Measurements from ENCODE around the gene CKAP2. TPM values are rescaled to one million over a fixed set of nuclear protein-coding genes. Genes with fewer than 3 reads are reported as not detected.
"Not testable (repeated sequence)": the region's sequence is repeated elsewhere in the genome, so short reads cannot be mapped to it uniquely, and the experiment has no call there.

CKAP2 gene
- total RNA-seq, 2 experiments from 2014 or later, result 59.2 to 61.7 TPM

DNA sequence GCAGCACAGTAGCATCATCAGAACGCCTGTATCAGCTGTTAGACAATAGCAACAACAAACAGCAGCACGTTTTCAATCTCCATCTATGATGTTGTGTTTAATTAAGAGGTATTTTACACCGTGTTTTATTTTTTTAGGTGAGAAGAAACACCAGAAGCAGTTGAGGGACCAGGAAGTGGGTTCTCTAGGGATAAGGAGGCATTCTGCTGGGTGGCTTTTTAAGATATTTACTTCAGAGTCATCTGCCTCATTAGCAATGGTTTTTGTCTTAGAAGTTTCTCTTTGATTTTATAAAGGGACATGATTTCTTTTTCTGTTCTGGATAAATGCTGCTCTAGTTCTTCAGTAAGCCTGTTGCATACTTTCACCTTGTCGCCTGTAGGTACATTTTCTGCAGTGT lies 8.2 kb downstream of the CKAP2 start:
- H3K9me3 Mint-ChIP-seq, result no peaks in the 10 kb centered on the region
- POLR2A ChIA-PET, result no interaction called here
- H3K27ac Mint-ChIP-seq, result peak overlapping the region; percentile 49
- no peak for ATAC-seq (ENCODE audit: low read depth)
- H3K27me3 Mint-ChIP-seq, result no peaks in the 10 kb centered on the region
- peaks cover 33% of the 10 kb centered on the region for H3K4me1 Mint-ChIP-seq
- peaks cover 50% of the 10 kb centered on the region for H3K36me3 Mint-ChIP-seq
- peak overlapping the region; percentile 45 for H3K4me3 Mint-ChIP-seq
- DNase-seq, result no peak

DNA sequence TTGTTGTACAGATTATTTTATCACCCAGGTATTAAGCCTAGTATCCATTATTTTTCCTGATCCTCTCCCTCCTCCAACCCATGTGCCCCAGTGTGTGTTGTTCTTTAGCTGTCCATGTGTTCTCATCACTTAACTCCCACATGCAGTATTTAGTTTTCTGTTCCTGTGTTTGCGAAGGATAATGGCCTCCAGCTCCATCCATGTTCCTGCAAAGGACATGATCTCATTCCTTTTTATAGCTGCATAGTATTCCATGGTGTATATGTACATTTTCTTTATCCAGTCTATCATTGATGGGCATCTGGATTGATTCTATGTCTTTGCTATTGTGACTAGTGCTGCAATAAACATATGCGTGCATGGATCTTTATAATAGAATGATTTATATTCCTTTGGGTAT lies 13.2 kb downstream of the CKAP2 start:
- H3K36me3 Mint-ChIP-seq, result peaks cover 47% of the 10 kb centered on the region
- H3K4me3 Mint-ChIP-seq; POLR2A ChIA-PET; H3K9me3 Mint-ChIP-seq; H3K4me1 Mint-ChIP-seq; ATAC-seq (ENCODE audit: low read depth); H3K27me3 Mint-ChIP-seq; DNase-seq: not testable (repeated sequence)
- H3K27ac Mint-ChIP-seq, result peak overlapping the region; percentile 46

DNA sequence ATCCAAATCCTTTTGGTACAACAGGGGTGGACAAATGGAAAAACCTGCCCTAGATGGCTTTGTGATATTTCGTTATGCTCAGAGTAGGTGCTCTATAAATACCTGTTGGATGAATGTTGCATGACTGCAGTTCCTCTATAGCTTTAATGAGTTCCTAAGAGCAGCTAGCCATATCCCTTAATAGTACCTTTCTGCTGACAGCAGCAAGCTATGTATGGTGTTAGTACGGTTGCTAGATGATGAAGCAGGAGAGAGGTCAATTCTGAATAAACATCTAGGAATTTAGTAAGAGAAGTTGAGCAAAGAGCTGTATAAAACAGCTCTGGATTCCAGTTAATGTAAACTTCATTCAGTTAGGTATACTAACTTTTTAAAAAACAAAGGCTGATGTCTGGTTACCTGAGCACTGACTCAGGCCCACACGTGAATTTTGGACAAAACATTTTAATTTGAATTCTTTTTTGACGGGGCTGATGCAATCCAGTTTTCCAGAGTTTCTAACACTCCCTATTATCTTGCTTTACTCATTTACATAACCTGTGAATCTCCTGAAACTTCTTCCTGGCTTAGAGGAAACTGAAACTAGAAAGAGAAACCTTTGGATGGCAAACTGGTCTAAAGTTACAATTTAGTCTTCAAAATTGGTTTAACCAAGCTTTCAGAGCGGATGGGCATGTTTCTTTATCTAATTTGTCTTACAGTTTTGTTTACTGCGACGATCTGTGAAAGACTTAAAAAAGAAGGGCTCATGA lies 25.6 kb downstream of the CKAP2 start:
- DNase-seq; ATAC-seq (ENCODE audit: low read depth); POLR2A ChIA-PET; H3K27ac Mint-ChIP-seq; H3K4me3 Mint-ChIP-seq; H3K27me3 Mint-ChIP-seq; H3K4me1 Mint-ChIP-seq; H3K9me3 Mint-ChIP-seq: not testable (repeated sequence)
- H3K36me3 Mint-ChIP-seq, result peaks cover 23% of the 10 kb centered on the region

DNA sequence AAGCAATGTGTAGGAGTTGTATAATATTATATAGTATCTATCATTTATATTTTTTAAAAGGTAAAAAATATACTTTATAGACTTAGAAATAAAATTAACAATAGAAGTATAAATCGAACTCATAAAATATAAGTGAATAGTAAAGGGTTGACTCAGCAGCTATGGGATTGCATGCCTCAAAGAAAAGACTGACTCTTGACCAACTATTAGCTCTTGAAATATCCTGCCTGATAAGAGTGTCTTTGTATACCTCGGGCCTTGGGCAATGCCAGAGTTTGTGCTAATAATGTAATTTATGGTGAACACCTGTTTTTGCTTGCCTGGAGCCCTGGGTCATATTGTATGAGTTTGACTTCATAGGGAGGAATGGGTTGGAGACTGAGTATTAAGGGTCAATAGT lies 31.8 kb downstream of the CKAP2 start:
- ATAC-seq (ENCODE audit: low read depth), result not testable (repeated sequence)
- POLR2A ChIA-PET, result interaction anchor here (0.6 kb wide), 1 partner anchor 555 kb away, joined by 3 read pairs; no protein-coding TSS in a partner anchor

DNA sequence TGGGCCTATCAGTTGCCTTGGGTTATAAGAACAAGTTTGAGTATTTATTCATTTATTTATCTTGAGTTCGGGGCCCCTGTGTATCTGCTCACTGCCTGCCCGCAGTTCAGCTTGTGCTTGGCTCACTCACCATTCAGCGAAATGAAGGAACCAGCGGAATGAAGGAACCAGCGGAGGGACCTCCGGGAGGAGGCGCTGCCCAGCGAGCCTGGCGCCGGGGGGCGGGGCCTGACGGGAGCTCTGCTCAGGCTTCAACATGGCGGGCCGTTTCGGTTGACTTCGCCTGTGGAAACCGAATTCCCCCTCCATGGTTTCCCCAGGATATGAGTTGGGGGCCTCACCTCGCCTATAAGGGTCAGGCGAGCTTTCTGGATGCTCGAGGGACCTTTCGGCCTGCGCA lies 33.5 kb downstream of the CKAP2 start:
- H3K9me3 Mint-ChIP-seq; H3K36me3 Mint-ChIP-seq; POLR2A ChIA-PET; H3K4me3 Mint-ChIP-seq; H3K27me3 Mint-ChIP-seq; H3K27ac Mint-ChIP-seq; H3K4me1 Mint-ChIP-seq; DNase-seq; ATAC-seq (ENCODE audit: low read depth): not testable (repeated sequence)

More for the DNA sequence above, 31.8 kb downstream of the CKAP2 start:
- not testable (repeated sequence) for DNase-seq, H3K27ac Mint-ChIP-seq, H3K36me3 Mint-ChIP-seq, H3K4me1 Mint-ChIP-seq, H3K27me3 Mint-ChIP-seq, H3K4me3 Mint-ChIP-seq, H3K9me3 Mint-ChIP-seq

DNA sequence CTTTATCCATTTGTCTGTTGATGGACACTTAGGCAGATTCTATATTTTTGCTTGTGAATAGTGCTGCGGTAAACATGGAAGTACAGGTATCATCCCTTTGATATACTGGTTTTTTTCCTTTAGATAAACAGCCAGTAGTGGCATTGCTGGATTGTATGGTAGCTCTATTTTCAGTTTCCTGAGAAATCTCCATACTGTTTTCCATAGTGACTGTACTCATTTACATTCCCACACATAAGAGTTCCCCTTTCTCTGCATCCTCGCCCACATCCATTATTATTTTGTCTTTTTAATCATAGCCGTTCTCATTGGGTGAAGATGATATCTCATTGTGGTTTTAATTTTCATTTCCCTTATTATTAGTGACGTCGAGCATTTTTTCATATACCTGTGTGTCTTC lies 35.7 kb downstream of the CKAP2 start:
- H3K9me3 Mint-ChIP-seq; H3K36me3 Mint-ChIP-seq; H3K4me1 Mint-ChIP-seq; DNase-seq; H3K4me3 Mint-ChIP-seq; ATAC-seq (ENCODE audit: low read depth); POLR2A ChIA-PET; H3K27ac Mint-ChIP-seq; H3K27me3 Mint-ChIP-seq: not testable (repeated sequence)

DNA sequence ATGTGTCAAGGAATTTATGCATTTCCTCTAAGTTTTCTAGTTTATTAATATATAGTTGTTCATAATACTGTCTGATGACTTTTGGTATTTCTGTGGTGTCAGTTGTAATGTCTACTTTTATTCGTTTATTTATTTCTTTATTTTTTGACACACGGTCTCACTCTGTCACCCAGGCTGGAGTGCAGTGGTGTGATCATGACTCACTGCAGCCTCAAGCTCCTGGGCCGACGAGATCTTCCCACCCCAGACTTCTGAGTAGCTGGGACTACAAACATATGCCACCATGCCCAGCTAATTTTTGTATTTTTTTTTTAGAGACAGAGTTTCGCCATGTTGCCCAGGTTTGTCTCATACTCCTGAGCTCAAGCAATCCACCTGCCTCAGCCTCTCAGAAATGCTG lies 39.0 kb downstream of the CKAP2 start:
- H3K36me3 Mint-ChIP-seq; H3K9me3 Mint-ChIP-seq; ATAC-seq (ENCODE audit: low read depth); DNase-seq; H3K27me3 Mint-ChIP-seq; POLR2A ChIA-PET; H3K4me1 Mint-ChIP-seq; H3K27ac Mint-ChIP-seq; H3K4me3 Mint-ChIP-seq: not testable (repeated sequence)

DNA sequence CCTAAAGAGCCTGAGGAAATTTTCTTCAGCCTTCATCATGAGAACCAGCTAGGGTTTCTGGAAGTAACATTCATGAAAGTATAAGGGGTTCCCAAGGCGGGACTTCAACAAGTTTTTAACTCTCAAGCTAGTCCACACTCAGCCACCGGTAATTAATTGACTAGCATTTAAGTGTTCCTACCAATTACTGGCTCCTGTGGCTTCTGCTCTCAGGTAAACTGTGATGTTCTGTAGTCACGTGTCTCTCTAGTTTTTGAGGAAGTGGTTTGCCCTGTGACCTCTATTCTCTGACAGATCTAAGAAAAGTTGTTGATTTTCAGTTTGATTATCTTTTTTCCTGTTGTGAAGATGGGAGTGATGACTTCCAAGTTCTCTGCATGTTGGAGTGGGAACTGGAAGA lies 42.7 kb downstream of the CKAP2 start:
- not testable (repeated sequence) for H3K27me3 Mint-ChIP-seq, H3K27ac Mint-ChIP-seq

DNA sequence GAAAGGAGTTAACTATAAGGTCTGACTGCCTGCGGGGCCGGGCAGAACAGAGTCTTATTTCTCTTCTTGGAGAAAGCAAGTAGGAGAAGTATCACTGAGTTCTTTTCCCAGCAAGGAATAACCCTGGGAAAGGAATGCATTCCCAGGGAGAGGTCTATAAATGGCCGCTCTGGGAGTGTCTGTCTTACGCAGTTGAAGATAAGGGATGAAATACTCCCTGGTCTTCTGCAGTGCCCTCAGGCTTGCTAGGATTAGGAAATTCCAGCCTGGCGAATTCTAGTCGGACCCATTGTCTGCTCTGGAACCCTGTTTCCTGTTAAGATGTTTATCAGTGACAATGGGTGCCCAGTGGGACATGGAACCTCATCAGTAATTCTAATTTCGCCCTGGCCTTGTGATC lies 47.0 kb downstream of the CKAP2 start:
- not testable (repeated sequence) for H3K4me3 Mint-ChIP-seq, H3K27me3 Mint-ChIP-seq

More for the DNA sequence above, 42.7 kb downstream of the CKAP2 start:
- H3K36me3 Mint-ChIP-seq, H3K9me3 Mint-ChIP-seq, DNase-seq, POLR2A ChIA-PET, H3K4me1 Mint-ChIP-seq, H3K4me3 Mint-ChIP-seq: not testable (repeated sequence)
- peak; percentile 66 for ATAC-seq (ENCODE audit: low read depth)

DNA sequence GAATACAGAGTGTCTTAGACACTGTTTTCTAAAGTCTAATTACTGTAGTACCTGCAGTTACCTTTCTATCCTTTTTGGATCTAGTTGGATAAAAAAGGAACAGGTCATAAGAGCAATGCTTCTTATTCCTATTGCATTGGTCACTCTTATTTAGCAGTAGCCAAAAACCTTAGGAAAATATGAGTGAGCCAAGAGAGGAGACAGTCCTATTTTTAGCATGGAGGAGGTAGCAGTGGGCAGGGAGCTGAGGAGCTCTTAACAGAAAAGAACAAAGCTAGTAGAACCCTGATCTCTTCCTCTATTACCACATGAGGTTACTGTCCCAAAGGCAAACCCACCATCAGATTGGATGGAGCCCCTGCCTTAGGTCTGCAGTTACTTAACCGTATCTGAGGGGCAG lies 50.6 kb downstream of the CKAP2 start:
- ATAC-seq (ENCODE audit: low read depth); H3K4me3 Mint-ChIP-seq; H3K36me3 Mint-ChIP-seq; H3K9me3 Mint-ChIP-seq; DNase-seq; H3K4me1 Mint-ChIP-seq; H3K27ac Mint-ChIP-seq; POLR2A ChIA-PET; H3K27me3 Mint-ChIP-seq: not testable (repeated sequence)

More for the DNA sequence above, 47.0 kb downstream of the CKAP2 start:
- H3K36me3 Mint-ChIP-seq; H3K4me1 Mint-ChIP-seq; DNase-seq; POLR2A ChIA-PET; ATAC-seq (ENCODE audit: low read depth); H3K27ac Mint-ChIP-seq; H3K9me3 Mint-ChIP-seq: not testable (repeated sequence)

DNA sequence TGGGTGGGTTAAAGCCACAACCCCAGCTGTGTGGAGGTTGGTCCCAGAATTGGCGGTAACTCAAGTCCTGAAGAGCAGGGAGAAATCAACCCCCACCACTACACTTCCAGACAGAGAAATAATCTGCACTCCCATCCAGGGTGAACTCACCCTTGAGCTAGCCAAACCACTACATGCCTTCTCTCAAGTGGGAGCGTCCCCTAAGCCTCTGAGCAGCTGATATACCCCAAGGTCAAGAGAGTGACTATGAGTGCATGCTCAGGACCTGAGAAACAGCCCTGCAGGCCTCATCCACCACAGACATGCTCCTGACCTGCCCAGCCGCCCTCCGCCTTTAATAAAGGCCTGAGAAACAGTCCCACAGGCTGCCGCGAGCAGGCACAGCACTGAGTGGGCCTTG lies 54.3 kb downstream of the CKAP2 start:
- H3K27me3 Mint-ChIP-seq; DNase-seq; H3K4me1 Mint-ChIP-seq; H3K4me3 Mint-ChIP-seq; H3K9me3 Mint-ChIP-seq; POLR2A ChIA-PET; ATAC-seq (ENCODE audit: low read depth); H3K27ac Mint-ChIP-seq; H3K36me3 Mint-ChIP-seq: not testable (repeated sequence)

DNA sequence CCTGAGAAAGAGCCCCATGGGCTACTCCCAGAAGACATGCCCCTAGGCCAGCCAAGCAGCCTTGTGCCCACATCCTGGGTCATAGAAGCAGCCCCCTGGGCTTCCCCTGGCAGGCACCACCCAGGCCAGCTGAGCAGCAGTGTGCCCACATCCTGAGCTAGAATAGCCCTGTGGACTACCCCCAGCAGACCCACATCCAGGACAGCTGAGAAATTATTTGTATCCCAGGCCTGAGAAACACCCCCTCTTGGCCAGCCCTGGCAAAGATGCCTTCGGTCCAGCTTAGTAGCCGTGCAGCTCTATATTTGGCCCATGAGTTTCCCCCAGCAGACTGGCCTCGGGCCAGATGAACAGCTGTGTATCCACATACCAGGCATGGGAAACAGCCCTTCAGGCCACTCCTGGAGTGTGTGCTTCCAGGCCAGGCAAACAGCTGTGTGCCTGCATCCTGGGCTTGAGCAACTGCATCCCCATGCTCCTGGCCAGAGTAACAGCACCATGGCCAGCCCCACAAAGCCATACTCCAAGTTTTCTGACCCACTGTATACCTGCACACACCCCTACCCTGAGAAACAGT lies 55.0 kb downstream of the CKAP2 start:
- ATAC-seq (ENCODE audit: low read depth); H3K9me3 Mint-ChIP-seq; H3K27me3 Mint-ChIP-seq; H3K4me3 Mint-ChIP-seq; H3K4me1 Mint-ChIP-seq; H3K27ac Mint-ChIP-seq; POLR2A ChIA-PET; H3K36me3 Mint-ChIP-seq; DNase-seq: not testable (repeated sequence)

DNA sequence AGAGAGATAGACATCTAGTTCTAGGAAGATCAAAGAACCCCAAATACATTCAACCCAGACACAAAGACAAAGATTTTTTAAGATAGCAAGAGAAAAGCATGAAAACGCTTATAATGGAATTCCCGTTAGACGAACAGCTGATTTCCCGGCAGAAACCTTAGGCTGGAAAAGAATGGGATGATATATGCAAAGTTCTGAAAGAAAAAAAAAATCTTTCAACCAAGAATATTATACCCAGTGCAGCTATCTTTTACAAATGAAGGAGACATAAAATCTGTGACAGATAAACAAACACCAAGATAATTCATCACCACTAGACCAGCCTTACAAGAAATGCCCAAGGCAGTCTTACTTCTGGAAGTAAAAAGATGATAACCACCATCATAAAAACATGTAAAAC lies 56.3 kb downstream of the CKAP2 start:
- H3K4me1 Mint-ChIP-seq; H3K9me3 Mint-ChIP-seq; H3K4me3 Mint-ChIP-seq; H3K27me3 Mint-ChIP-seq; DNase-seq; ATAC-seq (ENCODE audit: low read depth); H3K36me3 Mint-ChIP-seq; POLR2A ChIA-PET; H3K27ac Mint-ChIP-seq: not testable (repeated sequence)

DNA sequence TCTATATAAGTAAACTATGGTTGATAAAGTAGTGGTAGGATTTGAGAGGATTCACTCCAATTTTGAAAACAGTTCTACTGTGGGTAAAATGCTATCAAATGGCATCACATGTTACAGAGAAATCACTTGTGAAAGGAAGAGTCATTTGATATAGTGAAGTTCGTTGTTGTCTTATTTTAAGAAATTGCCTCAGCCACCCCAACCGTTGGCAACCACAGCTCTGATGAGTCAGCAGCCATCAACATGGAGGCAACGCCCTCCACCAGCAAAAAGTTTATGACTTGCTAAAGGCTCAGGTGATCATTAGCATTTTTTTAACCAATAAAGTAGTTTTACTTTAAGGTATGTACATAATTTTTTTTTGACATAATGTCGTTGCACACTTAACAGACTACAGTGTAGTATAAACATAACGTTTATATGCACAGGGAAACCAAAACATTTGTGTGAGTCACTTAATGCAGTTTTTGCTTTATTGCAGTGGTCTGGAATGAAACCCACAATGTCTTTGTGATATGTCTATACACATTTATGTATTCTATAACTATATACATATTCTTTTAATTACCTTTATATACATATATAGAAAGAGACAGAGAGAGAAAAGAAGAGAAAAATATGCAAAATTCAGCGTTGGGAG lies 58.8 kb downstream of the CKAP2 start:
- H3K36me3 Mint-ChIP-seq; H3K27ac Mint-ChIP-seq; POLR2A ChIA-PET; H3K4me1 Mint-ChIP-seq; DNase-seq; H3K9me3 Mint-ChIP-seq; H3K27me3 Mint-ChIP-seq; ATAC-seq (ENCODE audit: low read depth); H3K4me3 Mint-ChIP-seq: not testable (repeated sequence)

All from activated naive CD8-positive, alpha-beta T cell treated with anti-CD3 and anti-CD28 coated beads, Interleukin-2, amount 10 ng/mL, durations not matched to agents 7 days and 5 days (primary cell).